A549 (cell line): ENCODE data around the gene KRT84. TPM values are rescaled to one million over a fixed set of nuclear protein-coding genes. Genes with fewer than 3 reads are reported as not detected.

Source experiments
- ATAC-seq, 2 experiments: fragments of 200-7000 bp in 1 of 2; fragments of >200 bp in 1 of 2; cut with Nextera tagmentation in 1 of 2; cut with Tn5 transposase in 1 of 2; 3 replicates each; pipeline versions ENCODE4 v1.8.0 to v1.9.1; 2018 to 2020; ENCODE audit warnings: mild to moderate bottlenecking in 1 of 2, moderate library complexity in 1 of 2
- CTCF ChIA-PET: fragments of 300-600 bp; sonication (Branson Sonifier 250); formaldehyde crosslinking; extraction: SDS; loops from one replicate; lab custom pipeline; 2021; ENCODE audit warnings: antibody characterized with exemption, inconsistent platforms; lab: Yijun Ruan, JAX
- POLR2A ChIA-PET: fragments of 350-600 bp; formaldehyde crosslinking; extraction: SDS; loops from one replicate; lab custom pipeline; 2021; ENCODE audit warnings: antibody characterized with exemption, inconsistent platforms; lab: Yijun Ruan, JAX
- DNase-seq, 2 experiments: peaks; one replicate each; pipeline versions ENCODE4 v3.0.0 to v3.0.0-alpha.2; 2011 to 2016; ENCODE audit warnings: low read depth in 1 of 2, low spot score in 1 of 2
- FAIRE-seq: peaks from 2 replicates; lab custom pipeline; 2011; peaks lifted over from hg19 to GRCh38; lab: Jason Lieb, UNC
- H3K27ac ChIP-seq, 2 experiments: fragments of >200 bp; sonication (Bioruptor Twin); formaldehyde crosslinking; 3 replicates each; pipeline ENCODE4 v1.5.1; 2016 to 2017
- H3K4me1 ChIP-seq: fragments of >200 bp; sonication (Bioruptor Twin); formaldehyde crosslinking; 3 replicates; pipeline ENCODE4 v1.6.1; 2016
- H3K4me2 ChIP-seq: fragments of >200 bp; sonication (Bioruptor Twin); formaldehyde crosslinking; 3 replicates; pipeline ENCODE4 v1.6.1; 2016
- H3K4me3 ChIP-seq: fragments of >200 bp; sonication (Bioruptor Twin); formaldehyde crosslinking; 3 replicates; pipeline ENCODE4 v1.5.1; 2016
- H3K9me3 ChIP-seq: fragments of >200 bp; sonication (Bioruptor Twin); formaldehyde crosslinking; 3 replicates; pipeline ENCODE4 v1.6.1; 2016
- CHD4 ChIP-seq: fragments of 200-600 bp; sonication (generic); IDR thresholded peaks from 2 replicates; pipeline ENCODE4 v1.6.1; 2016; ENCODE audit warnings: antibody characterized with exemption, mild to moderate bottlenecking, borderline replicate concordance
- CTCF ChIP-seq: fragments of >200 bp; sonication (Bioruptor Twin); formaldehyde crosslinking; IDR thresholded peaks from 3 replicates; pipeline ENCODE4 v1.5.1; 2016
- EHF ChIP-seq: fragments of 250-450 bp; sonication (Bioruptor Pico); IDR thresholded peaks from 2 replicates; pipeline ENCODE4 v1.5.0; 2020; ENCODE audit warnings: mild to moderate bottlenecking
- EP300 ChIP-seq, 2 experiments: fragments of >200 bp; sonication (Bioruptor Twin); formaldehyde crosslinking; IDR thresholded peaks; 2 replicates in 1 of 2; 3 replicates in 1 of 2; pipeline ENCODE4 v1.6.1; 2016 to 2017
- FOSB ChIP-seq: fragments of 250-450 bp; sonication (Bioruptor Pico); IDR thresholded peaks from 2 replicates; pipeline ENCODE4 v1.5.0; 2020; ENCODE audit warnings: mild to moderate bottlenecking, moderate library complexity
- FOXS1 ChIP-seq: fragments of 250-450 bp; sonication (Bioruptor Pico); IDR thresholded peaks from 2 replicates; pipeline ENCODE4 v1.5.0; 2020; ENCODE audit warnings: mild to moderate bottlenecking, moderate library complexity
- HDAC2 ChIP-seq: fragments of 200-600 bp; sonication (generic); IDR thresholded peaks from 2 replicates; pipeline ENCODE4 v1.6.1; 2016
- HEYL ChIP-seq: fragments of 250-450 bp; sonication (Bioruptor Pico); IDR thresholded peaks from 2 replicates; pipeline ENCODE4 v1.8.0; 2021; ENCODE audit warnings: mild to moderate bottlenecking, moderate library complexity
- HOXB13 ChIP-seq: fragments of 250-450 bp; sonication (Bioruptor Pico); IDR thresholded peaks from 2 replicates; pipeline ENCODE4 v1.5.0; 2020; ENCODE audit warnings: low read depth, mild to moderate bottlenecking, moderate library complexity
- JUN ChIP-seq, 2 experiments: fragments of >200 bp; sonication (Bioruptor Twin); formaldehyde crosslinking; IDR thresholded peaks; 2 replicates in 1 of 2; 3 replicates in 1 of 2; pipeline ENCODE4 v1.6.1; 2016 to 2017
- JUNB ChIP-seq: fragments of >200 bp; sonication (Bioruptor Twin); formaldehyde crosslinking; IDR thresholded peaks from 2 replicates; pipeline ENCODE4 v1.6.1; 2016
- KDM5A ChIP-seq: fragments of 200-600 bp; sonication (generic); IDR thresholded peaks from 2 replicates; pipeline ENCODE4 v1.6.1; 2016; ENCODE audit warnings: antibody characterized with exemption, mild to moderate bottlenecking
- MAZ ChIP-seq: fragments of 150-350 bp; IDR thresholded peaks from 2 replicates; pipeline ENCODE4 v1.6.1; 2014; ENCODE audit warnings: antibody characterized with exemption, low read depth, low read length, borderline replicate concordance
- MYC ChIP-seq: IDR thresholded peaks from 2 replicates; pipeline ENCODE4 v1.6.1; 2012; ENCODE audit warnings: mild to moderate bottlenecking, inconsistent platforms, low read length, improper control_type of control experiment, borderline replicate concordance
- PHF8 ChIP-seq: fragments of 200-600 bp; sonication (generic); IDR thresholded peaks from 2 replicates; pipeline ENCODE4 v1.6.1; 2016; ENCODE audit warnings: low read depth, mild to moderate bottlenecking, antibody characterized with exemption, moderate library complexity, borderline replicate concordance
- POLR2A ChIP-seq: IDR thresholded peaks from 2 replicates; pipeline ENCODE4 v1.6.1; 2012; ENCODE audit warnings: mild to moderate bottlenecking, low read length
- RAD21 ChIP-seq, 2 experiments: fragments of >200 bp in 1 of 2; sonication (Bioruptor Twin) in 1 of 2; formaldehyde crosslinking in 1 of 2; IDR thresholded peaks in 1 of 2; conservative IDR thresholded peaks in 1 of 2; 2 replicates in 1 of 2; 3 replicates in 1 of 2; pipeline ENCODE4 v1.6.1; 2012 to 2018; ENCODE audit warnings: inconsistent platforms in 1 of 2
- SMC3 ChIP-seq: fragments of >200 bp; sonication (Bioruptor Twin); formaldehyde crosslinking; IDR thresholded peaks from 3 replicates; pipeline ENCODE4 v1.6.1; 2018; ENCODE audit warnings: inconsistent platforms
- TFCP2L1 ChIP-seq: fragments of 250-450 bp; sonication (Bioruptor Pico); IDR thresholded peaks from 2 replicates; pipeline ENCODE4 v1.5.0; 2021; ENCODE audit warnings: mild to moderate bottlenecking
- USF2 ChIP-seq: fragments of 450-650 bp; IDR thresholded peaks from 2 replicates; pipeline ENCODE4 v1.6.1; 2014; ENCODE audit warnings: antibody characterized with exemption
- ZC3H11A ChIP-seq: fragments of 450-650 bp; IDR thresholded peaks from 2 replicates; pipeline ENCODE4 v1.6.1; 2014; ENCODE audit warnings: antibody characterized with exemption, mild to moderate bottlenecking
- ZNF302 ChIP-seq: fragments of 250-450 bp; sonication (Bioruptor Pico); IDR thresholded peaks from 2 replicates; pipeline ENCODE4 v1.9.0; 2021; ENCODE audit warnings: inconsistent platforms, mild to moderate bottlenecking, moderate library complexity
- ZSCAN20 ChIP-seq: fragments of 250-450 bp; sonication (Bioruptor Pico); IDR thresholded peaks from 2 replicates; pipeline ENCODE4 v1.8.0; 2022; ENCODE audit warnings: mild to moderate bottlenecking, moderate library complexity
- WGBS: methylation state at CpG from one replicate; pipeline ENCODE4 v1.1.6; 2017; ENCODE audit errors: missing lambda C conversion rate; 5-methylcytosine and 5-hydroxymethylcytosine counted together
- polyA plus RNA-seq, 4 experiments: library from polyadenylated mRNA; depleted of rRNA in 3 of 4; stranded (reverse); fragments of >200 nt; fragmentation: RNase III in 1 of 4; extraction: RNeasy Plus Mini Kit Qiagen cat#74134 plus additional on column Dnase treatment in 1 of 4; gene quantifications; 2 replicates in 3 of 4; 3 replicates in 1 of 4; pipeline ENCODE4 v1.2.3, GENCODE V29; 2011 to 2017
- TF ChIP-seq, protein P1 (sequence below): IDR thresholded peaks from 2 replicates; pipeline ENCODE4 v1.6.1; 2012

The KRT84 gene
- polyA plus RNA-seq, 2 of the 4 experiments (the other 2 are of a cell fraction) = not detected

DNA sequence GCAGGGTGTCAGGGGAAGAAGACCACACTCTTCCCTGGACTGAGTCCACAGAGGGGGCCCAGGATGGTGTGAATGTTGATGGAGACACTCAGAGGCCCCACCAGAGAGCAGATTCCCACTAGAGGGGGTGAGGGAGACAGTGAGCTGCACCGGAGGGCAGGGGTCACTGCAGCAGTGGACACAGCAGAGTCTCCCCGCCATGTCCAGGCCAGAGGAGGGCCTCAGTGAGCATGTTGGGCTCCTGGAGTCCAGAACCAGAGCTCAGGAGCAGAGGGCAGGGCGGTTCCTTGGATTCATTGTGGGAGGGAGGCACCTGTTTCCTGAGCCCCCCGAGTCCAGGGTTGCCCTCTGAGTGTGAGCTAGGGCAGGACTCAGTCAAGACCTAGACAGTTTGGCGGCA lies 22.5 kb upstream of the KRT84 start:
- CTCF ChIA-PET = interaction anchor here (1.1 to 1.4 kb wide), 2 partner anchors 99 to 463 kb away, joined by 4 read pairs; no protein-coding TSS in a partner anchor

DNA sequence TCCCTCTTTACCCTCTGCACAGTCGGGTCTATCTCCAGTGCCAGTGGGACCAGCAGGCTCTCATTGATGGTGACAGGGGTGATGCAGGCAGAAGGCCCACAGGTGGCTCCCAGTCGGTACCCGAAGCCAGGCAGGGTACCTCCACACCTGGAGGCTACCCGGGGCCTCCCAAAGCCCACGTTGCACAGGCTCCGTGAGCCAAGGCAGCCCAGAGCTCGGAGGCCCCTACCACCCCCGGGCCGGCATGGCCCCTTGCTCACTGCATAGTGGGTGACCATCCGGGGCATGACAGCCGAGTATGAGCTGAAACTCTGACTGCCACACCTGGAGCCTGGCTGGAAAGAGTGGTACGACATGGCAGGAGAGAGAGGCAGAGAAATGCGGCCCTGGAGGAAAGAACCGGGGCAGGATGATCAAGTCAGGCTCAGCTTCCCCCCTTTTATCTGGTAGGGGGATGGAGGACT lies 20.5 kb upstream of the KRT84 start, which contains the start of gene KRT82:
TSS of gene KRT82 (minus strand) at position 414 of the 464 bp plus-strand sequence. CDS start at position 356, 58 bp downstream.
- H3K4me2 ChIP-seq = no peak within 1 kb of the TSS
- no peak for FAIRE-seq
- WGBS = 83% methylated on average over 7 of the region's 14 CpGs
- ChIA-PET POLR2A (no interaction called here), CTCF (interaction anchor here (1.2 to 1.5 kb wide), 2 partner anchors 78 to 249 kb away, joined by 3 read pairs; no protein-coding TSS in a partner anchor)
- H3K27ac ChIP-seq = no peak within 1 kb of the TSS
- ATAC-seq = no peak
- H3K4me1 ChIP-seq = no peaks in the 10 kb centered on the region
- no peaks in the 10 kb centered on the region for H3K9me3 ChIP-seq
- H3K4me3 ChIP-seq = no peak within 1 kb of the TSS
- no peak for DNase-seq
- TF ChIP-seq POLR2A (no peak), KDM5A (no peak), MAZ (no peak), FOXS1 (CRISPR knock-in tag) (no peak), JUNB (no peak), EHF (CRISPR knock-in tag) (no peak), HDAC2 (no peak), TFCP2L1 (CRISPR knock-in tag) (no peak), FOSB (no peak), SMC3 (no peak), ZC3H11A (no peak), ZSCAN20 (CRISPR knock-in tag) (no peak), CTCF (no peak), USF2 (no peak), CHD4 (no peak), HOXB13 (CRISPR knock-in tag) (no peak), JUN (IDR thresholded peaks at IDR 0.05) (no peak), EP300 (IDR thresholded peaks at IDR 0.05) (no peak)
- TF ChIP-seq, protein P1, sequence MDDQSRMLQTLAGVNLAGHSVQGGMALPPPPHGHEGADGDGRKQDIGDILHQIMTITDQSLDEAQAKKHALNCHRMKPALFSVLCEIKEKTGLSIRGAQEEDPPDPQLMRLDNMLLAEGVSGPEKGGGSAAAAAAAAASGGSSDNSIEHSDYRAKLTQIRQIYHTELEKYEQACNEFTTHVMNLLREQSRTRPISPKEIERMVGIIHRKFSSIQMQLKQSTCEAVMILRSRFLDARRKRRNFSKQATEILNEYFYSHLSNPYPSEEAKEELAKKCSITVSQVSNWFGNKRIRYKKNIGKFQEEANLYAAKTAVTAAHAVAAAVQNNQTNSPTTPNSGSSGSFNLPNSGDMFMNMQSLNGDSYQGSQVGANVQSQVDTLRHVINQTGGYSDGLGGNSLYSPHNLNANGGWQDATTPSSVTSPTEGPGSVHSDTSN = no peak

More for the DNA sequence above, 22.5 kb upstream of the KRT84 start:
- H3K4me3 ChIP-seq = no peak overlapping the region
- FAIRE-seq (no peak), DNase-seq (peak in 1 of 2 experiments; percentile 26), ATAC-seq (peak; percentile 41 to 70; a peak in 5 of 6 replicates)
- no peaks in the 10 kb centered on the region for H3K9me3 ChIP-seq
- POLR2A ChIA-PET = no interaction called here
- H3K4me1 ChIP-seq = peaks cover 1% of the 10 kb centered on the region; the same call in 1 of the 3 replicates
- H3K4me2 ChIP-seq = no peak overlapping the region
- 84% methylated on average over 4 of the region's 5 CpGs for WGBS
- H3K27ac ChIP-seq = no peak overlapping the region
- TF ChIP-seq RAD21 (conservative IDR thresholded peaks at IDR 0.05 in 1 of 2, IDR thresholded peaks at IDR 0.05 in 1 of 2) = peak in 1 of 2 experiments; percentile 16; a peak in 2 of 5 replicates
- TF ChIP-seq EHF (CRISPR knock-in tag) = no peak

DNA sequence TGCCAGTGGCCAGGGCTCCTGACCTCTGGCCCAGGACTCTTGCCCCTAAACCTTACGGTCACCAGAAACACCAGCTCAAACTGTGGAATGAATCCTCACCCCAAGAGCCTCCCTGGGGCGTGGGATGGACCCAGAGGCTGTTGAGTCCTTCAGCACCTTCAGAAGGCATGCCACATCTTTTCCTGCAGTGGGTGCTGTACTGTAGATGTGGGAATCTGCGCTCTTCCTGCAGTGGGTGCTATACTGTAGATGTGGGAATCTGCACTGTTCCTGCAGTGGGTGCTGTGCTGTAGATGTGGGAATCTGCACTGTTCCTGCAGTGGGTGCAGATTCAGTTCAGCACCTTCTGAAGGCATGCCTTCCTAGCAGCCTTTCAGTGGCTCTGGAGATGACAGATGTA lies 19.5 kb upstream of the KRT84 start:
- Histone ChIP-seq H3K4me2 (no peak overlapping the region), H3K9me3 (no peaks in the 10 kb centered on the region), H3K4me3 (no peak overlapping the region), H3K4me1 (no peaks in the 10 kb centered on the region), H3K27ac (no peak overlapping the region)
- 65% methylated on average over 3 of the region's 3 CpGs for WGBS
- FAIRE-seq (no peak), DNase-seq (peak in 1 of 2 experiments; percentile 37), ATAC-seq (peak; percentile 33 to 66; a peak in 3 of 6 replicates)
- ChIA-PET POLR2A (no interaction called here), CTCF (interaction anchor here (0.5 to 2.6 kb wide), 7 partner anchors 10 to 475 kb away, joined by 3 to 16 read pairs (median 5); no protein-coding TSS in a partner anchor)
- TF ChIP-seq MYC (no peak), RAD21 (conservative IDR thresholded peaks at IDR 0.05 in 1 of 2, IDR thresholded peaks at IDR 0.05 in 1 of 2) (peak in 1 of 2 experiments; percentile 29; a peak in 1 of 5 replicates), USF2 (no peak), EP300 (IDR thresholded peaks at IDR 0.05) (no peak), MAZ (no peak), HEYL (no peak), PHF8 (no peak), ZNF302 (CRISPR knock-in tag) (no peak)
